Stimulated activated CD4-positive, alpha-beta T cell treated with anti-CD3 and anti-CD28 coated beads, Interleukin-15, amount 100 ng/mL, for 48 hours (primary cell): Measurements from ENCODE around the gene CCL17.

Source experiments
- DNase-seq, 2 donors: peaks; one replicate each; pipeline ENCODE4 v3.0.0-alpha.2; 2020; ENCODE audit warnings: low read depth in 2 of 2

Gene CCL17

GRCh38 chr16:57377080-57377841, 27.3 kb upstream of the CCL17 start:
- peak; percentile 30 to 35 for DNase-seq

GRCh38 chr16:57379579-57379978, 25.0 kb upstream of the CCL17 start:
- no peak for DNase-seq

GRCh38 chr16:57380671-57381462, 23.7 kb upstream of the CCL17 start:
- no peak for DNase-seq

- DNase-seq, result no peak
Measured at GRCh38 chr16:57381791-57382534, 22.6 kb upstream of the CCL17 start.

GRCh38 chr16:57382535-57383275, 21.9 kb upstream of the CCL17 start:
- no peak for DNase-seq

- no peak for DNase-seq
Measured at GRCh38 chr16:57383276-57384247, 21.0 kb upstream of the CCL17 start.

- no peak for DNase-seq
Measured at GRCh38 chr16:57384248-57385070, 20.1 kb upstream of the CCL17 start.

- no peak for DNase-seq
Measured at GRCh38 chr16:57385083-57385482, 19.5 kb upstream of the CCL17 start.

- no peak for DNase-seq
Measured at GRCh38 chr16:57386381-57386951, 18.1 kb upstream of the CCL17 start.

GRCh38 chr16:57387598-57388354, 16.8 kb upstream of the CCL17 start:
- no peak for DNase-seq

- DNase-seq, result no peak
Measured at GRCh38 chr16:57388359-57389086, 16.0 kb upstream of the CCL17 start.

- DNase-seq, result no peak
Measured at GRCh38 chr16:57389087-57389468, 15.5 kb upstream of the CCL17 start.

GRCh38 chr16:57390636-57391295, 13.8 kb upstream of the CCL17 start:
- no peak for DNase-seq

- DNase-seq, result no peak
Measured at GRCh38 chr16:57391300-57391699, 13.3 kb upstream of the CCL17 start.

GRCh38 chr16:57391708-57392107, 12.9 kb upstream of the CCL17 start:
- DNase-seq, result no peak

- DNase-seq, result no peak
Measured at GRCh38 chr16:57392694-57393093, 11.9 kb upstream of the CCL17 start.

GRCh38 chr16:57394444-57394843, 10.1 kb upstream of the CCL17 start:
- DNase-seq, result no peak
